ENCODE data around the gene DNAAF2.
"Not testable (repeated sequence)": the region's sequence is repeated elsewhere in the genome, so short reads cannot be mapped to it uniquely, and the experiment has no call there.

The DNAAF2 gene, protein sequence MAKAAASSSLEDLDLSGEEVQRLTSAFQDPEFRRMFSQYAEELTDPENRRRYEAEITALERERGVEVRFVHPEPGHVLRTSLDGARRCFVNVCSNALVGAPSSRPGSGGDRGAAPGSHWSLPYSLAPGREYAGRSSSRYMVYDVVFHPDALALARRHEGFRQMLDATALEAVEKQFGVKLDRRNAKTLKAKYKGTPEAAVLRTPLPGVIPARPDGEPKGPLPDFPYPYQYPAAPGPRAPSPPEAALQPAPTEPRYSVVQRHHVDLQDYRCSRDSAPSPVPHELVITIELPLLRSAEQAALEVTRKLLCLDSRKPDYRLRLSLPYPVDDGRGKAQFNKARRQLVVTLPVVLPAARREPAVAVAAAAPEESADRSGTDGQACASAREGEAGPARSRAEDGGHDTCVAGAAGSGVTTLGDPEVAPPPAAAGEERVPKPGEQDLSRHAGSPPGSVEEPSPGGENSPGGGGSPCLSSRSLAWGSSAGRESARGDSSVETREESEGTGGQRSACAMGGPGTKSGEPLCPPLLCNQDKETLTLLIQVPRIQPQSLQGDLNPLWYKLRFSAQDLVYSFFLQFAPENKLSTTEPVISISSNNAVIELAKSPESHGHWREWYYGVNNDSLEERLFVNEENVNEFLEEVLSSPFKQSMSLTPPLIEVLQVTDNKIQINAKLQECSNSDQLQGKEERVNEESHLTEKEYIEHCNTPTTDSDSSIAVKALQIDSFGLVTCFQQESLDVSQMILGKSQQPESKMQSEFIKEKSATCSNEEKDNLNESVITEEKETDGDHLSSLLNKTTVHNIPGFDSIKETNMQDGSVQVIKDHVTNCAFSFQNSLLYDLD
- total RNA-seq = 23.6 to 94.6 reads per million in 2 donors

DNA sequence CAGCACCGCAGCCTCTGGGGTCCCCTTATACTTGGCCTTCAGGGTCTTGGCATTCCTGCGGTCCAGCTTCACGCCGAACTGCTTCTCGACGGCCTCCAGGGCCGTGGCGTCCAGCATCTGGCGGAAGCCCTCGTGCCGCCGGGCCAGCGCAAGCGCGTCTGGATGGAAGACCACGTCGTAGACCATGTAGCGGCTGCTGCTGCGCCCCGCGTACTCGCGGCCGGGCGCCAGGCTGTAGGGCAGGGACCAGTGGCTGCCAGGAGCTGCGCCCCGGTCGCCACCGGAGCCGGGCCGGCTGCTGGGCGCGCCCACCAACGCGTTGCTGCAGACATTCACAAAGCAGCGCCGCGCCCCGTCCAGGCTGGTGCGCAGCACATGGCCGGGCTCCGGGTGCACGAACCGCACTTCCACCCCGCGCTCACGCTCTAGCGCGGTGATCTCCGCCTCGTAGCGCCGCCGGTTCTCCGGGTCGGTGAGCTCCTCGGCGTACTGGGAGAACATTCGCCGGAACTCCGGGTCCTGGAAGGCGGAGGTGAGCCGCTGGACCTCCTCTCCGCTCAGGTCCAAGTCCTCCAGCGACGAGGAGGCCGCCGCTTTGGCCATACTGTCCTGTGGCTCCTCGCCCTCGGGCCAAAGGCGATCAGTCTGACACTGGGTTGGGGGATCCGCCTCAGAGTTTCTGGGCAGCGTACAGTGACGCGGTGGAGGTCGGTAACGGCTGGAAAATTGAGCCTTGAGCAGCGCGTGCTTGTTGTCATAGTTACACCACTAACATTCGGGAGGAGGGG, at the start of gene DNAAF2:
Gene DNAAF2, minus strand, starts transcription at position 698 of the 788 bp plus-strand sequence. Its CDS starts 95 bp downstream, at position 603.
- peak; percentile 58 for DNase-seq

DNA sequence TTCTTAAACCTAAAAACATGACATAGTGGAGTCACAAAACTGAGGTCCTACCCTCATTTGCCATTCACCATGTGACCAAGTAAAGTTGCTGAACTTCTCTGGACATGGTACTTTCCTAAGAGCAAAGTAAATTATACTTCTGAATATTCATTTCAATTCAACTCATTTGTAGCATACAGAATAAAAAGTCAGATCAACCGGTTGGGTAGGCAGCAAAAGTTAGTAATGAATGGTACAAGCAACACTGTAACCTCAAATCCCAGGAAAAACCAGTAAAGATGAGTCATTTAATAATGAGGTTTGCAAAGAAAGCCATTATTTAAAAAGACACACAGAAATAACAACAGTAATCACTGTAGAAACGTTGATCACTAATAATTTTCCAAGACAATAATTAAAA, 44.2 kb upstream of the DNAAF2 start:
- DNase-seq = no peak

DNA sequence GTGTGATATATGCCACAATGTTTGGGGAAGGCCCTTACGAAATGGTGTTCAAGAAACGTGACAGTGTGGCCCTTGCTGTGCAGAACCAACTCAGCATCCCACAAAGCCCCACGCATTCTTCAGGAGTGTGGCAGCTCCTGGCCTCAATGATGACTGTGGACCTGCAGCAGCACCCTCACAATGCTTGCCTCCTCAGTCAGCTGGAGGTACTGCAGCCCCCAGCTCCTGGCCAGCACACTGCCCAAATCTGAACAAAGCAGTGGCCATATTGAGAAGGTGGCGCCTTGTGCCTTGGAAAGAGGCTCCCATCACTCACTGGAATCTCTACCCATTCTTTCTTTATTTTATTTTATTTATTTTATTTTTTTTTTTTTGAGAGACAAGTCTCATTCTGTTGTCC, 42.6 kb upstream of the DNAAF2 start:
- DNase-seq = no peak

DNA sequence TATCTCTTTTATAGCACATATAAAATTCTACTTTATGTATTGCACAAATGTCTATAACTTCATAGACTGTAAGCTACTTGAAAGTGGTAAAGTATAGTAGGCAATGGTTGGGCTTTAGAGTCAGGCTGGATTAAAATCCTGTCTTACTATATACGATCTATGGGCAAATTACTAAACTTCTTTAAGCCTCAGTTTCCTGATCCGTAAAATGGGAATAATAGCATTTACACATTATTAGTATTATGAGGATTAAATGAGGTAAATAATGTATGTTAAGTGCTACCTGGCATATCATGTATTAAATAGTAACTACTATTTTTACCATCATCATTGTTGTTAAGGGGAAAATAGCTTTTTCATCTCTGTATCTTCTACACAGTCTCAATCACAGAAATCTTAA, 38.5 kb upstream of the DNAAF2 start:
- no peak for DNase-seq

DNA sequence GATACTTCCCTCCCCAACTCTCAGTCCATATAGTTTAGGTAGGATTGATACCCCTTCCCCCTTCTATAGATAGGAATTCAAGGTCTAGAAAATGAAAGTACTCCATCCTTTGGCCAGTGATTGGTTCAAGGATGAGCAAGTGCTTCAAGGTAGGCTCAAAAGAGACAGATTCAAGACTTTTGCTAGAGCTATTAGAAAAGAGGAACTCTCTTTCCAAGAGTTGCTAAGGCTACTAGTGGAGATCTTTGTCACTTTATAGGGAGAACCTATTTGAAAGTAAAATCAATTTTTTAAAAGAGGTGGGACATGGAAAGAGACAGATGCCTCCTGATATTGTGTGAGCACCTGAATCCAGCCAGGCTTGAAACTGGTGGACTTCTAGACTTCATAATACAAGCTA, 35.4 kb upstream of the DNAAF2 start:
- no peak for DNase-seq

DNA sequence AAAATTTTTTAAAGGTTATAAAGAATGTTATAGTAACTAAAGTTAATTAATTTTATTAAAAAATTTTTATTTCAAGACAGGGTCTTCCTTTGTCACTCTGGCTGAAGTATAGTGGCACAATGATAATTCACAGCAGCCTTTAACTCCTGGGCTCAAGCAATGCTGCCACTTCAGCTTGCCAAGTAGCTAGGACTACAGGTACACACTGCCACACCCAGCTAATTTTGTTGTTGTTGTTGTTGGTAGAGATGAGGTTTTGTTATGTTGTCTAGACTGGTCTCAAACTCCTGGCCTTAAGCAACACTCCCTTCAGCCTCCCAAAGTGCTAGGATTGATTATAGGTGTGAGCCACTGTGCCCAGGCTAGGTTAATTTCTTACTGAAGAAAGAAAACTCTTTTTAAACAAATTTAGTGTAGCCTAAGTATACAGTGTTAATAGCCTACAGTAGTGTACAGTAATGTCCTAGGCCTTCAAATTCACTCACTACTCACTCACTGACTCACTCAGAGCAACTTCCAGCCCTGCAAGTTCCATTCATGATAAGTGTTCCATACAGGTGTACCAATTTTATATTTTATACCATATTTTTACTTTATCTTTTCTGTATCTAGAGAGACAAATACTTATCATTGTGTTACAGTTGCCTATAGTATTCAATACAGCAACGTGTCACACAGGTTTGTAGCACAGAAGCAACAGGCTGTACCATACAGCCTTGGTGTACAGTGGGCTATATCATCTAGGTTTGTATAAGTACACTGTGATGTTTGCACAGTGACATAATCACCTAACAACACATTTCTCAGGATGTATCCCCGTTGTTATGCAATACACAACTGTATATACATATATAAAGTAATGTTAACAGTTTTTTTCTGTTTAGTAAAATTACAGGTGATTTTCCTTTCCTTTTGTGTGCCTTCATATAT, 24.7 kb upstream of the DNAAF2 start:
- DNase-seq = no peak

DNA sequence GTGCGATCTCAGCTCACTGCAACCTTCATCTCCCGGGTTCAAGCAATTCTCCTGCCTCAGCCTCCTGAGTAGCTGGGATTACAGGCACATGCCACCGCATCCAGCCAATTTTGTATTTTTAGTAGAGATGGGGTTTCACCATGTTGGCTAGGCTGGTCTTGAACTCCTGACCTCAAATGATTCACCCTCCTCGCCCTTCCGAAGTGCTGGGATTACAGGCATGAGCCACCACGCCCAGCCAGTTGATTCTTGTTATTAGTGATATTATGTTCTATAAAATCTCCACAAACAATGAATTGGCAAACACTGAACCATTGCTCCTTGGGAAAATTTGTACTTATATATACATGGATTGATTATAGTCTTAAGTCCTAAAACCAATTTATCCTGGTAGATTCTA, 22.5 kb upstream of the DNAAF2 start:
- not testable (repeated sequence) for DNase-seq

DNA sequence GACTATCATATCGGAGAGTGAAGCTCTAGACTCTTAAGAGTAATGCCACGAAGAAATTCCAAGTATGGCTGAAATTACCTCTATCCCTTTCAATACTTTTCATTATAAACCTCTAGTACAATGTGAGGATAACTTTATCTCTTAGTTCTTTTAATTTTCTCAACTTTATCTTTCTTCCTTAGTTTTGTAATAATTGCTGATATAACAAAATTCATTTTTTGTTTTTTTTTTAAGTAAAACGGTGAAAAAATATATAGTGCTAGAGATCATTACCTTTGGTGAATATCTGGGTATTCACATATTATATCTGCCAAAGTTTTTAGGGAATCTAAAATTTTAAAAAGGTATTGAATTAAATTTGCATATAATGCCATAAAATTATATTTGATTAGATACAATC, 19.5 kb upstream of the DNAAF2 start:
- no peak for DNase-seq

DNA sequence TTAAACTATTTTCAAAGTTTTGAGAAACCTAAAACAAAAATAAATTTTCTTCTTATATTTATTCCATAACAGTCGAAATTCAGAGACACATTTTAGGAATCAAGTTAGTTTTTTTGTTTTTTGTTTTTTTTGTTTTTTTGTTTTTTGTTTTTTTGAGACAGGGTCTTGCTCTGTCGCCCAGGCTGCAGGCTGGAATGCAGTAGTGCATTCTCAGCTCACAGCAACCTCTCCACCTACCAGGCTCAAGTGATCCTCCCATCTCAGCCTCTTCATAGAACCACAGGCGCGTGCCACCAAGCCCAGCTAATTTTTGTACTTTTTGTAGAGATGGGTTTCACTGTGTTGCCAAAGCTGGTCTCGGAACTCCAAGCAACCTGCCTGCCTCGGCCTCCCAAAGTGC, 18.5 kb upstream of the DNAAF2 start:
- no peak for DNase-seq

DNA sequence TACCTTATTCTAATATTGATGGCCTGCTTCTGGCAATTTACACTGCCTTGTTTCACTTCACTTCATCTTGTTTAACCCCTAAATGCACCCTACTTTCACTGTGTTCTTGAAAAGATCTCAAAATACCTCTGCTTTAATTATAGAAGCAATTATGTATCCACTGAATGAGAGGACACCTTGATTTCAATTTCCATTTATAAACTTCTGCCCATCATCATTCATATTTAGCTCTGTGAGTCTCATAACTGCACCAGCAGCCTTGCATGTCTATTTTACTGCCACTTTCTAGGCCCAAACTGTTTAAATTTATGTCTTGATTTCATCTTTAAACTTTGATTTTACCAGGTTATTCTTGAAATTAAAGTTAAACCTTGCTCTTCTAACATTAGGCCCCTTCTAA, 7.1 kb upstream of the DNAAF2 start:
- DNase-seq = no peak

DNA sequence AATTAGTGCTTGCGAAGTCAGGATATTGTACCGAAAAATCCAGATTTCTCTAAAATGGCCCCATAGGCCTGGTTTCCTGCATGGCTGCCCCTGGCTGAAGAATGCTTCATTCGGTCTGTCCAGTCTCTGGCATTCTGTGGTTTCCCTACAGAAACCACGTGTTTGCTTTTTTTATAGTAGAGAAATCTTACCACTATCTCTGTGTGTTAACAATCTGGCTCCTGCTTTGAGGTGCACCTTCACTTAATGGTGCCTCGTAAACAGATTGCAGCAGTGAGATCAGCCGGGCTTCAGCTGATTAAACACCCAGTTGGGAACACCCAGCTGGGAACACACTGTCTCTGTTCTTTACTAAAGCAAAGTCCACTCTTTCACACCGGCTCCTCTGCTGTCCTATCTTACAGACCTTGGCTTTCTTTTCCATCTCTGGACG, 6.7 kb upstream of the DNAAF2 start:
- no peak for DNase-seq

DNA sequence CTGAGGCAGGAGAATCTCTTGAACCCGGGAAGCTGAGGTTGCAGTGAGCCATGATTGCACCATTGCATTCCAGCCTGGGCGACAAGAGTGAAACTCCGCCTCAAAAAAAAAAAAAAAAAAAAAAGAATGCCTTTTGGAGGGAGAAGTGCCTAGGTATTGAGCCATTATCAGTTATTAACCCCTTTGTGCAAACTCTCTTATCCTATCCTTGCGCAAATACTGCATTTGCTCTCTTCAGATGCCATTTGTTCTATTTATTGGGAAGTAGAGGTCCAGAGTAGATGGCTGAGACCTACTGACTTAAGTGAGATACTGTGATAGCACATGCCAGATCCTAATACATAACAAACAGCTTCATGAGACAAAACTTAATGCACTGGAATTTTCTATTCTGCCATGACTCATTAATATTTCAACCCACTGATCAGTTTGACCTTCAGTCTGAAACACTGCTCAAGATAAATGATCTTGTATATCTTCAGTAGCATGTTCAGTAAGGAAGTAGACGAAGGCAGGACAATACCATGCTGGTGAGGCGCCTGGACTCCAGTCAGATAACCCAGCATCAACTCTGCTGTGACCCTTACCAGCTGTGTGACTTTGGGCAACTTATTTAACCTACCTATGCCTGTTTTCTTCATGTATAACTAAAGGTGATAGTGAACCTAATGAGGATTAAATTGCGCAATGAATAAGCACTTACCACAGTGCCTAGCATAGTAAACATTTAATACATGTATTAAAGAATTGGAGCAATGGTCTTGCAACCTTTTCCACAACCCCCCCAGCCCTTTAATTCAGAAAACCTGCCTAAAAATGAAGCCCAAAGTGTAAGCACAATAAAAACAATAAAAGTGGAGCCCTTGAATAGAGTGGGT, 5.7 kb upstream of the DNAAF2 start:
- no peak for DNase-seq

DNA sequence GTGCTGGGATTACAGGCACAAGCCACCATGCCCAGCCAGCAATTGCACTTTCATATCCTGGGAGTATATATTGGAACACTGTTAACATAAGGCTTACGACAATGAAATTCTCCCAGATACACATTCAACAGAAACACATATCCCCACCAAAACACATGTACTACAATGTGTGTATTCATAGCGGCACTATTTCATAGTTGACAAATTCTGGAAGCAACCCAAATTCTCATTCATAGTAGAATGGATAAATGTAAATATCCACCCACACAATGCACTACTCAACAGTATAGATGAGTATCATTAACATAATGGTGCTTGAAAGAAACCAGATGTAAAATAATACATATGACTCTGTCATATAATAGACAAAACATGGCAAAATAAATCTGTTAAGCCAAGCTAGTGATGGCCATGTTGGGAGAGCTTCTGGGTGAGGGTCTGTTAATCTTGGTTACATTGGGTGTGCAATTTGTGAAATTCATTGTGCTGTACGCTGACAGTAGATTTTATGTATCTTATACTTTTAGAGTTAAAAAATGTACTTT, 2.6 kb upstream of the DNAAF2 start:
- DNase-seq = no peak

DNA sequence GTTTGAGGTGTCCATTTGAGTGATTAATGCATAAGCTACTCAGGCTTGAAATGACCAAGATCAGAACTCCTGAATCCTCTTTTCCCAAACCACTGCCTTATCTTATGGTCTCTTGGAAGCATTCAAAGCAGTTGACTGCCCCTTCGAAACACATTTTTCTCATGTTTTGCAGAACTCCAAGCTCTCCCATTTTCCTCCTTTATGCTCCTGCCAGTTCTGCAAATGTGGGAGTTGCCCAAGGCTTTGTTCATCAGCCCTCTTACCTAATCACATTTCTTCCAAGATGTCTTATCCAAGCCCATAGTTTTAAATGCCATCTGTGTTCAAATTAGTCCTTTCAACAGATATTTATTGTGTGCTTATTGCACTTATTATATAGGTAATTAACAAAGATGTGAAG, 1.8 kb upstream of the DNAAF2 start:
- no peak for DNase-seq

DNA sequence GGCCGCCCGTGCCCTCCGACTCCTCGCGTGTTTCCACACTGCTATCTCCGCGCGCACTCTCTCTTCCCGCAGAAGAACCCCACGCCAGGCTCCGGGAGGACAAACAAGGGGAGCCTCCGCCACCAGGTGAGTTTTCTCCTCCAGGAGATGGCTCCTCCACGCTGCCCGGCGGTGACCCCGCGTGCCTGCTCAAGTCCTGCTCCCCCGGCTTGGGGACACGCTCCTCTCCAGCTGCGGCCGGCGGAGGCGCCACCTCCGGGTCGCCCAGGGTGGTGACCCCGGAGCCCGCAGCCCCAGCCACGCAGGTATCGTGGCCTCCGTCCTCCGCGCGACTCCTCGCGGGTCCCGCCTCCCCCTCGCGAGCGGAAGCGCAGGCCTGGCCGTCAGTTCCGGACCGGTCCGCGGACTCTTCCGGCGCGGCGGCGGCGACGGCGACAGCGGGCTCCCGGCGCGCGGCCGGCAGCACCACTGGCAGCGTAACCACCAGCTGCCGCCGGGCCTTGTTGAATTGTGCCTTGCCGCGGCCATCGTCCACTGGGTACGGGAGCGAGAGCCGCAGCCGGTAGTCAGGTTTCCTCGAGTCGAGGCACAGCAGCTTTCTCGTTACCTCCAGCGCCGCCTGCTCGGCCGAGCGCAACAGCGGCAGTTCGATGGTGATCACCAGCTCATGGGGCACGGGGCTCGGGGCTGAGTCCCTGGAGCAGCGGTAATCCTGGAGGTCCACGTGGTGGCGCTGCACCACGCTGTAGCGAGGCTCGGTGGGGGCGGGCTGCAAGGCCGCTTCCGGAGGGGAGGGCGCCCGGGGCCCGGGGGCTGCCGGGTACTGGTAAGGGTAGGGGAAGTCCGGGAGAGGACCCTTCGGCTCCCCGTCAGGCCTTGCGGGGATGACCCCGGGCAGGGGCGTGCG, 1.2 kb downstream of the DNAAF2 start:
- DNase-seq = peak; percentile 88

DNA sequence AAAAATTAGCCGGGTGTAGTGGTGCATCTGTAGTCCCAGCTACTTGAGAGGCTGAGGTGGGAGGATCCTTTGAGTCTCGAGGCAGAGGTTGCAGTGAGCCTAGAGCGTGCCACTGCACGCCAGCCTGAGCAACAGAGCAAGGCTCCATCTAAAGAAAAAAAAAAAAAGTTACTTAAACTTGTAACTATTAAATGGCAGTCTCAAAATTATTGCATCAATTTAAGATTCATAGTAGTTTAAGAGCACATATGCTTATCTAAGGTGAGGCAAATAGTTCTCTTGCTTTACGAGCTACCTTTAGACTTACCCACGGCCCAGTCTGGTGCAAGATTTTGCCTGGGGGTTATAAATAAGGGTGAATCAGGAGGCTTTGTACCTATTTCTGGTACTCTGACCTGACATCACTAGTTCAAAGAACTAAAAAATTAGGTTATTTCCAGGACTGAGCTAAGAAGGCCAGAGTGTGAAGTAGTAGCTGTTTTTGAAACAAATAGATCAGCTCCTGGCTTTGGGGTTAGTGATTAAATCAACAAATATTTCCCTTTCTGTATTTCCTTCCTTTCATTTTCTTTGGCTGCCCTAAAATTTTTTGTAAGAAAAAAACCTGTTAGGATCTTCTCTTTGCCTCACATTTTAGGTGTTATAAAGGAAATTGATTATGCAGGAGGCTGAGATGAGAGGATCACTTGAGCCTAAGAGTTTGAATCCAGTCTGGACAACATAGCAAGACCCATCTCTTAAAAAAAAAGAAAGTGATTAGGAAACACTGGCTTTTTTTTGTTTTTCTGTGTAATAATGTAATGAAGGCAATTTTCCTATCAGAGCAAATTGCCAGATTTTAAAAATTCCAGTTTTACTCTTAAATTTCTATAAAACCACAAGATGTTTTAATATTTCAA, 10.9 kb downstream of the DNAAF2 start:
- DNase-seq = peak; percentile 23

DNA sequence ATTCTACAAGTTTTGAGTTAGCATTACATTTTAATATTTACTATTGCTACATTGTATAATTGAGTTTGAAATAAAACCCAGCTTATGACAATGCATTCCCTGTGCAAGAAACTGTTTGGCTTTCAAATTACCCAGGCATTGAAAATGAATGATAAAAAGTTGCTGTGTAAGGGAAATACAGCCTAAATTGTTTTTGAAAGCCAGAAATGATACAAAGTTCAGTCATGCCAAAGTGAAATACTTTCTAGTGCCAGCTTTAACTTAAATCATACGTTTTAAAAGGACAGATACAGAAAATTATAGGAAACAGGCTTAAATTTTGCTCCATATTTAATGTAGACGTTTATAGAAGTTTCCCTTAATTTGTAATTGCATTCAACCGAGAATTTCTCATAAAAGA, 11.7 kb downstream of the DNAAF2 start:
- no peak for DNase-seq

DNA sequence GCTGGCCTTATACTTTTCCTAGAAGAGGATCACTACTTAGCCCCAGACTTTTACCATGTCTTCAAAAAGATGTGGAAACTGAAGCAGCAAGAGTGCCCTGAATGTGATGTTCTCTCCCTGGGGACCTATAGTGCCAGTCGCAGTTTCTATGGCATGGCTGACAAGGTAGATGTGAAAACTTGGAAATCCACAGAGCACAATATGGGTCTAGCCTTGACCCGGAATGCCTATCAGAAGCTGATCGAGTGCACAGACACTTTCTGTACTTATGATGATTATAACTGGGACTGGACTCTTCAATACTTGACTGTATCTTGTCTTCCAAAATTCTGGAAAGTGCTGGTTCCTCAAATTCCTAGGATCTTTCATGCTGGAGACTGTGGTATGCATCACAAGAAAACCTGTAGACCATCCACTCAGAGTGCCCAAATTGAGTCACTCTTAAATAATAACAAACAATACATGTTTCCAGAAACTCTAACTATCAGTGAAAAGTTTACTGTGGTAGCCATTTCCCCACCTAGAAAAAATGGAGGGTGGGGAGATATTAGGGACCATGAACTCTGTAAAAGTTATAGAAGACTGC, 12.9 kb downstream of the DNAAF2 start:
- DNase-seq = no peak

Measured in T-helper 9 cell (primary cell).